Measurements from ENCODE around the gene OR6A2. TPM values are rescaled to one million over a fixed set of nuclear protein-coding genes. Genes with fewer than 3 reads are reported as not detected.

The OR6A2 gene
- total and polyA plus RNA-seq, 9 of the 15 experiments (the other 6 are each of a cell fraction or from before 2014, with no cell fraction given), result 0.04 to 0.69 (median 0.35) TPM; not detected in 2

DNA sequence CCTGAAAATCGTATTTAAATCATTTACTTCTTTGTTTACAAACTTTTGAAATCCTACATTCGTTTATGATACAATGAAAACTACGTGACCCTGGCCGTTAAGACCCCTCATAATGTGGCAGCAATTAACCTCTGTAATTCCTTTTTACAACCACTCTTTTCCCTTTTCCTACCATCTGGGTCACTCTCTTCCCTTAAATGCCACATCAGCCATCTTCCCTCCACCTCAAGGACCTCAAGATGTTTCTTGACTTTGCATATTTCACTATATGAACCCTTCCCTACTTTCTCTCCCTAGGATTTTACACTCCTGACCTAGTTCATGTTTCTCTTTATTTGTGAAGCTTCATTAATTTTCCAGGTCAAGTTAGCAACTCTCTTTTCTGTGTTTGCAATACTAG, 54.5 kb downstream of the OR6A2 start (continued):
- TF ChIP-seq, protein P1, sequence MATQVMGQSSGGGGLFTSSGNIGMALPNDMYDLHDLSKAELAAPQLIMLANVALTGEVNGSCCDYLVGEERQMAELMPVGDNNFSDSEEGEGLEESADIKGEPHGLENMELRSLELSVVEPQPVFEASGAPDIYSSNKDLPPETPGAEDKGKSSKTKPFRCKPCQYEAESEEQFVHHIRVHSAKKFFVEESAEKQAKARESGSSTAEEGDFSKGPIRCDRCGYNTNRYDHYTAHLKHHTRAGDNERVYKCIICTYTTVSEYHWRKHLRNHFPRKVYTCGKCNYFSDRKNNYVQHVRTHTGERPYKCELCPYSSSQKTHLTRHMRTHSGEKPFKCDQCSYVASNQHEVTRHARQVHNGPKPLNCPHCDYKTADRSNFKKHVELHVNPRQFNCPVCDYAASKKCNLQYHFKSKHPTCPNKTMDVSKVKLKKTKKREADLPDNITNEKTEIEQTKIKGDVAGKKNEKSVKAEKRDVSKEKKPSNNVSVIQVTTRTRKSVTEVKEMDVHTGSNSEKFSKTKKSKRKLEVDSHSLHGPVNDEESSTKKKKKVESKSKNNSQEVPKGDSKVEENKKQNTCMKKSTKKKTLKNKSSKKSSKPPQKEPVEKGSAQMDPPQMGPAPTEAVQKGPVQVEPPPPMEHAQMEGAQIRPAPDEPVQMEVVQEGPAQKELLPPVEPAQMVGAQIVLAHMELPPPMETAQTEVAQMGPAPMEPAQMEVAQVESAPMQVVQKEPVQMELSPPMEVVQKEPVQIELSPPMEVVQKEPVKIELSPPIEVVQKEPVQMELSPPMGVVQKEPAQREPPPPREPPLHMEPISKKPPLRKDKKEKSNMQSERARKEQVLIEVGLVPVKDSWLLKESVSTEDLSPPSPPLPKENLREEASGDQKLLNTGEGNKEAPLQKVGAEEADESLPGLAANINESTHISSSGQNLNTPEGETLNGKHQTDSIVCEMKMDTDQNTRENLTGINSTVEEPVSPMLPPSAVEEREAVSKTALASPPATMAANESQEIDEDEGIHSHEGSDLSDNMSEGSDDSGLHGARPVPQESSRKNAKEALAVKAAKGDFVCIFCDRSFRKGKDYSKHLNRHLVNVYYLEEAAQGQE (IDR thresholded peaks at IDR 0.05; ENCODE audit: borderline replicate concordance), result no peak
- TF ChIP-seq, protein P1 (CRISPR knock-in tag; IDR thresholded peaks at IDR 0.05; ENCODE audit: low read depth), result no peak
- TF ChIP-seq ZNF384 (IDR thresholded peaks at IDR 0.05; ENCODE audit: low read depth, low read length) (no peak), EHMT2 (IDR thresholded peaks at IDR 0.05) (peak; percentile 33; the same call in 1 of the 2 replicates), RBFOX2 (IDR thresholded peaks at IDR 0.05; ENCODE audit: low read depth, low read length) (no peak), OTX1 (CRISPR knock-in tag; IDR thresholded peaks at IDR 0.05) (no peak), XRCC5 (IDR thresholded peaks at IDR 0.05; ENCODE audit: low read depth, low read length) (no peak), C11orf30 (IDR thresholded peaks at IDR 0.05; ENCODE audit: low read depth) (peak; percentile 35; the same call in 1 of the 2 replicates), ZNF174 (CRISPR knock-in tag; IDR thresholded peaks at IDR 0.05) (no peak), HIVEP1 (CRISPR knock-in tag; IDR thresholded peaks at IDR 0.05) (no peak)
- TF ChIP-seq, protein P2, sequence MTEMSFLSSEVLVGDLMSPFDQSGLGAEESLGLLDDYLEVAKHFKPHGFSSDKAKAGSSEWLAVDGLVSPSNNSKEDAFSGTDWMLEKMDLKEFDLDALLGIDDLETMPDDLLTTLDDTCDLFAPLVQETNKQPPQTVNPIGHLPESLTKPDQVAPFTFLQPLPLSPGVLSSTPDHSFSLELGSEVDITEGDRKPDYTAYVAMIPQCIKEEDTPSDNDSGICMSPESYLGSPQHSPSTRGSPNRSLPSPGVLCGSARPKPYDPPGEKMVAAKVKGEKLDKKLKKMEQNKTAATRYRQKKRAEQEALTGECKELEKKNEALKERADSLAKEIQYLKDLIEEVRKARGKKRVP (CRISPR knock-in tag; IDR thresholded peaks at IDR 0.05), result no peak
- TF ChIP-seq, protein P3, sequence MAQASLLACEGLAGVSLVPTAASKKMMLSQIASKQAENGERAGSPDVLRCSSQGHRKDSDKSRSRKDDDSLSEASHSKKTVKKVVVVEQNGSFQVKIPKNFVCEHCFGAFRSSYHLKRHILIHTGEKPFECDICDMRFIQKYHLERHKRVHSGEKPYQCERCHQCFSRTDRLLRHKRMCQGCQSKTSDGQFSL (CRISPR knock-in tag; IDR thresholded peaks at IDR 0.05), result no peak
- TF ChIP-seq, protein P3 (tag; IDR thresholded peaks at IDR 0.05), result no peak
- TF ChIP-seq, protein P4, sequence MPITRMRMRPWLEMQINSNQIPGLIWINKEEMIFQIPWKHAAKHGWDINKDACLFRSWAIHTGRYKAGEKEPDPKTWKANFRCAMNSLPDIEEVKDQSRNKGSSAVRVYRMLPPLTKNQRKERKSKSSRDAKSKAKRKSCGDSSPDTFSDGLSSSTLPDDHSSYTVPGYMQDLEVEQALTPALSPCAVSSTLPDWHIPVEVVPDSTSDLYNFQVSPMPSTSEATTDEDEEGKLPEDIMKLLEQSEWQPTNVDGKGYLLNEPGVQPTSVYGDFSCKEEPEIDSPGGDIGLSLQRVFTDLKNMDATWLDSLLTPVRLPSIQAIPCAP (CRISPR knock-in tag; IDR thresholded peaks at IDR 0.05; ENCODE audit: borderline replicate concordance), result no peak
